GM18508 (cell line): ENCODE measurements around the gene CHSY1.

Experiments
- ATAC-seq: cut with Tn5 transposase; IDR thresholded peaks from one replicate; pipeline ENCODE4 v1.9.1; 2021; ENCODE audit warnings: moderate number of reproducible peaks; ENCODE audit not compliant: insufficient read depth, unreplicated experiment

The CHSY1 gene

GRCh38 chr15:101141926-101142527, 109.8 kb downstream of the CHSY1 start:
- ATAC-seq, result no peak

GRCh38 chr15:101140697-101141065, 111.2 kb downstream of the CHSY1 start:
- ATAC-seq, result no peak

- ATAC-seq, result no peak
Observed at GRCh38 chr15:101139986-101140696, 111.7 kb downstream of the CHSY1 start.

GRCh38 chr15:101138913-101139880, 112.7 kb downstream of the CHSY1 start:
- no peak for ATAC-seq

- ATAC-seq, result no peak
Observed at GRCh38 chr15:101138086-101138660, 113.7 kb downstream of the CHSY1 start.

GRCh38 chr15:101137312-101137940, 114.4 kb downstream of the CHSY1 start:
- no peak for ATAC-seq

- no peak for ATAC-seq
Observed at GRCh38 chr15:101136381-101137268, 115.2 kb downstream of the CHSY1 start.

GRCh38 chr15:101135532-101136166, 116.2 kb downstream of the CHSY1 start:
- peak; percentile 74 for ATAC-seq

GRCh38 chr15:101134780-101135179, 117.1 kb downstream of the CHSY1 start:
- no peak for ATAC-seq

GRCh38 chr15:101133751-101134261, 118.0 kb downstream of the CHSY1 start:
- ATAC-seq, result no peak

- ATAC-seq, result no peak
Observed at GRCh38 chr15:101133181-101133460, 118.7 kb downstream of the CHSY1 start.

- no peak for ATAC-seq
Observed at GRCh38 chr15:101132390-101133180, 119.3 kb downstream of the CHSY1 start.

- ATAC-seq, result no peak
Observed at GRCh38 chr15:101131489-101132389, 120.1 kb downstream of the CHSY1 start.

GRCh38 chr15:101129851-101130380, 121.9 kb downstream of the CHSY1 start:
- no peak for ATAC-seq

- no peak for ATAC-seq
Observed at GRCh38 chr15:101128221-101129015, 123.4 kb downstream of the CHSY1 start.

GRCh38 chr15:101127506-101128076, 124.3 kb downstream of the CHSY1 start:
- peak; percentile 50 for ATAC-seq
